ENCODE data around the gene SMARCB1.

DNA sequence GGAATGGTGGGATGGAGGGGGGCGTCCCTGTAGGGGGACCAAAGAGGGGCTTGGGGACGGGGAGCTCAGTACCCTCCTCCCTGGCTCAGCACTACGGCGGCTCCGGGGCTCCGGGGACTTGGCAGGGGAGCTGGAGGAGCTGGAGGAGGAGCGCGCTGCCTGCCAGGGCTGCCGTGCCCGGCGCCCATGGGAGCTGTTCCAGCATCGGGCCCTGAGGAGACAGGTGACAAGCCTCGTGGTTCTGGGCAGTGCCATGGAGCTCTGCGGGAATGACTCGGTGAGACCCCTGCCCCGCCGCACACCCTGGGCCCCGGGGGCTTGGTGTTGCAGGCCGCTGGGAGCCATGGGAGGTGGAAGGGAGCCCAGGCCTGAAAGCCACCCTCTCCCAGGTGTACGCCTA, 95.6 kb downstream of the SMARCB1 start:
- TF ChIP-seq, protein P1, sequence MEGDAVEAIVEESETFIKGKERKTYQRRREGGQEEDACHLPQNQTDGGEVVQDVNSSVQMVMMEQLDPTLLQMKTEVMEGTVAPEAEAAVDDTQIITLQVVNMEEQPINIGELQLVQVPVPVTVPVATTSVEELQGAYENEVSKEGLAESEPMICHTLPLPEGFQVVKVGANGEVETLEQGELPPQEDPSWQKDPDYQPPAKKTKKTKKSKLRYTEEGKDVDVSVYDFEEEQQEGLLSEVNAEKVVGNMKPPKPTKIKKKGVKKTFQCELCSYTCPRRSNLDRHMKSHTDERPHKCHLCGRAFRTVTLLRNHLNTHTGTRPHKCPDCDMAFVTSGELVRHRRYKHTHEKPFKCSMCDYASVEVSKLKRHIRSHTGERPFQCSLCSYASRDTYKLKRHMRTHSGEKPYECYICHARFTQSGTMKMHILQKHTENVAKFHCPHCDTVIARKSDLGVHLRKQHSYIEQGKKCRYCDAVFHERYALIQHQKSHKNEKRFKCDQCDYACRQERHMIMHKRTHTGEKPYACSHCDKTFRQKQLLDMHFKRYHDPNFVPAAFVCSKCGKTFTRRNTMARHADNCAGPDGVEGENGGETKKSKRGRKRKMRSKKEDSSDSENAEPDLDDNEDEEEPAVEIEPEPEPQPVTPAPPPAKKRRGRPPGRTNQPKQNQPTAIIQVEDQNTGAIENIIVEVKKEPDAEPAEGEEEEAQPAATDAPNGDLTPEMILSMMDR (IDR thresholded peaks at IDR 0.05) = no peak
- no peak for TF ChIP-seq POLR2A (IDR thresholded peaks at IDR 0.05)
